Dermis microvascular lymphatic vessel endothelial cell (primary cell): ENCODE measurements around the gene AP1G2. TPM values are rescaled to one million over a fixed set of nuclear protein-coding genes. Genes with fewer than 3 reads are reported as not detected.

Source experiments
- DNase-seq, 2 donors: peaks; one replicate each; pipeline versions ENCODE4 v3.0.0 to v3.0.0-alpha.2; 2010; ENCODE audit warnings: low read depth in 2 of 2
- total RNA-seq: library from RNA; depleted of rRNA; stranded (reverse); fragments of >200 nt; gene quantifications from 2 replicates; pipeline ENCODE4 v1.2.1, GENCODE V29; 2014

AP1G2 gene
- total RNA-seq, 1 donor from 2014 or later: 20.4 TPM

DNA sequence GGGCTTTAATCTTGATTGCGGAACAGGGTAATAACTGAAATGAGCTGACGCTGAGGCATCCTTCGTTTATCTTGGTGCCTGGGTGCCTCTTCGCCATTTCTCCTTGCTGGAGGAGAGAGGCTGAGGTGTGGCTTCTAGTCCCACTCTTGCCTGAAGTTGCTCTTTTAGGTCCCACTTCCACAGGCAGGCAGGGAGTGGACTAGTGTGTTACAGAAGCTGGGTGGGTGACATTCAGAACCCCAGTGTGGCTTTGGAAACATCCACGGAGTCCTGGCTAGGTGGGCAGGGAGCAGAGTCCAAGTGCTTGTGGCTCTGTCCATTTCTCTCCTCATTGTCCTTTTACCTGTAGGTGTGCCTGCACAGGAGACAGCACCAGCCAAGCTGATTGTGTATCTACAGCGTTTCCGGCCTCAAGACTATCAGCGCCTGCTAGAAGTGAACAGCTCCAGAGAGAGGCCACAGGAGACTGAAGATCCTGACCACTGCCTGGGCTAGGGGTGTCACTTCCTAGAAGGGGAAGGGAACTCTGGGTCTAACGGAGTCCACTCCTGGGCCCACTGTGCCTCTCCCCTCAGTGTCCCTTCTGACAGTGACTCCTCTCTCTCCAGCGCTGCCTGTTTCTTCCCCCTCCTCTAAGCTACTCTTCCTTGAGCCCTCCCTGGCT is 9.1 kb downstream of the AP1G2 start:
- no peak for DNase-seq

- no peak for DNase-seq
These were observed 9.6 kb downstream of the AP1G2 start for GRCh38 chr14:23557946-23558345.

DNA sequence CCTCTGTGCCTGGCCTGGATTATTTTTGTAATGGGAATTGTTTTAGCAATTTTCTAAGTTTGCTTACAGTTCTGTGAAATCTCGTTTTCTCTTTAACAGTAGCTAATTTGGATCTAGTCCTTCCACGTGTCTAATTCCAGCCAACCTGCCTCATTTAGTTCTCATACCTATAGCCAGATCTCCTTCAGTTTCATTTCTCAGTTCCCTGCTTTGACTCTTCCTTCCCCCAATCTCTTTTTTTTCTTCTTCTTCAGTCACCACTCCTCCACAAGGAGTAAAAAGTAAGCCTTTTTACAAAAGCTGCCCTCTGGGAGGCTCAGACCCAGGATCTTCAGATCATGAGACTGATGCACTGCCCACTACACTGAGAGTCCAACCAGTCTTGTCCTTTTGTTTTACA is 10.1 kb downstream of the AP1G2 start:
- DNase-seq: no peak

- DNase-seq: no peak
These were observed 10.7 kb downstream of the AP1G2 start for GRCh38 chr14:23556700-23557440.

GRCh38 chr14:23555882-23556699 is 11.5 kb downstream of the AP1G2 start, which contains the start of gene THTPA:
Gene THTPA, plus strand, starts transcription at chr14:23556271. Its CDS starts 487 bp downstream, at chr14:23556758.
- DNase-seq: peak; percentile 73 to 86

GRCh38 chr14:23555533-23555881 is 12.1 kb downstream of the AP1G2 start:
- DNase-seq: no peak

DNA sequence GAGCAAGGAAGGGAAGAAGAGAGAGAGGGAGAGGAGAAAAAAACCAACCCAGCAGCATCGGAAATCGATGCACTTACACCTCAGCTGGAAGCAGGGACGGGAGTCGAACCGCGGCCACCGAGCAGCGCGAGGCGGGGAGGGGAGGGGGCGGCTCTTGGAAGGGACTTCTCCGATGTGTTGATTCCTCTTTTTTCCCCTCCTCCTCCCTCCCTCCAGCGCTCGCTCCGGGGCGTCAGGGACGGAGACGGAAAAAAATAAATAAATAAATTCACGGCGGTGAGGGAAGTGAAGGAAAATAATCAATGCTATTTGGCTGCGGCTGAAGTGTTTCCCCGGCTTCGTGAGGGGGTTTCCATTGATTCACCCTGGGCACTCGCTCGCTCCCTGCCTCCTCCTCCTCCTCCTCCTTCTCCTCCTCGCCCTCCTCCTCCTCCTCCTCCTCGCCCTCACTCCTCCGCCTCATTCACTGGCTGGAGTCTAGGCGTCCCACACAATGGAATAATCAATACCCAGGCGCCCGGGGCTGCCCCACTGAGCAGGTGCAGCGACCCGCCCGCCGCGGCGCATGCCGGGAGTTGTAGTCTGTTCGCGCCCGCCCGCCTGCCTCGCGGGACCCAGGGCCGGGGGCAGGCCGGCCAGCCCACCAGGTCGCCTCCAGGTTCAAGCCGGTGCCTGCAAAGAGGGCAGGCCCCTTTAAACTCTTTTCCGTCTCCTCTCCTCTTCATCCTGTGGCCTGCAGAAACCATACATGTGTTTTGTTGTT is 16.1 kb downstream of the AP1G2 start, which contains the start of gene ZFHX2:
Gene ZFHX2 (minus strand): TSS at position 500 of the 763 bp plus-strand sequence. CDS start 16,440 bp downstream, outside the sequence.
- peak in 1 of 2 donors; percentile 62 for DNase-seq

DNA sequence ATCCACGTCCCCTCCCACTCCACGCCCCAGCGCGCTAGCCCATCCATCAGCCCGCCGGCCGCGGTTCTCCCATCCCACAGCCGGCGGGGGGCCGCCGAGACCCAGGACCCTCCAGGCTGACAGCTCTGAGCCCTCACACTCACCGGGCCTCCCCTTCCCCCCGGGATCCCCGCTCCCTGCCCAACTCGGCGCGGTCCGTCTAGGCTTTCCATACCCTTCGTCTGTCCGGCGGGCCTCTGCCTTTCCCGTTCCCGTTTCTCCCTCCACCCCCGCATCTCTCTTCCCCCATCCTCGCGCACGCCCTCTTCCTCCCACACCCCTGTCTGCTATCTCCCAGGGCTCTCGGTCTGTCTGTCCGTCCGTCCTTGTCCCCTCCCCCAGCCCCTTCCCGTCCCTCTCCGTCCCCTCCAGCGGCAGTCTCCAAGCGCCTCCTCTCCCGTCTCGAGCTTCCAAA is 16.8 kb downstream of the AP1G2 start:
- DNase-seq: no peak

DNA sequence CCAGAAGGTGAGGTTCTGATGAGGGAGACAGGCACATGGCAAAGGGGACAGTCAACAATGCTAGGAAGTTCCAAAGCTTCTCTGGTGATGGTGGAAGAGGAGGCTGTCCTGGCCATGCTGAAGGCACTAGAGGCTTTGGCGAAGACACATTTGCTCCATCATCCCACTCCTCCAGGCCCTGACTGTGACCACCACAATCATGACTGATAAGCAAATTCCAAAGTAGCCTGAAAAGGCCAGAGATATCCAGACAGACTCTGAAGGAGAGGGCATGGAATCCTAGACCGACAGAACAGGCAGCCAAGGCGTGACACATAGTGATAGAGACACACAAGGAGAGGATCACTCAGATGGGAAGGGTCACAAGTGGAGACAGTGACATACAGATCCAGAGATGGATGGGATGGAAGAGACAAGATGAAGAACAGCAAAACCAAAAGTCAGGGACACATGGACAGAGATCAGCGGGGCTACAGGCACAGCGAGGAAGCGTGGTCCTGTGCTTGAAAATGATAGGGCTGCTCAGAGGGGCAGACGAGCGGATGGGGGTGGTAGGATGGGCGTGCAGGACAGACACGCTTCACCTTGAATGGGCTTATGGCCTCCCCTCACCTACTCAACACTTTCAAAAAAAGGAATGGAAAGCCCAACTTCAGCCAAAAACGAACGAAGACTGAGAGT is 17.3 kb downstream of the AP1G2 start:
- no peak for DNase-seq

DNA sequence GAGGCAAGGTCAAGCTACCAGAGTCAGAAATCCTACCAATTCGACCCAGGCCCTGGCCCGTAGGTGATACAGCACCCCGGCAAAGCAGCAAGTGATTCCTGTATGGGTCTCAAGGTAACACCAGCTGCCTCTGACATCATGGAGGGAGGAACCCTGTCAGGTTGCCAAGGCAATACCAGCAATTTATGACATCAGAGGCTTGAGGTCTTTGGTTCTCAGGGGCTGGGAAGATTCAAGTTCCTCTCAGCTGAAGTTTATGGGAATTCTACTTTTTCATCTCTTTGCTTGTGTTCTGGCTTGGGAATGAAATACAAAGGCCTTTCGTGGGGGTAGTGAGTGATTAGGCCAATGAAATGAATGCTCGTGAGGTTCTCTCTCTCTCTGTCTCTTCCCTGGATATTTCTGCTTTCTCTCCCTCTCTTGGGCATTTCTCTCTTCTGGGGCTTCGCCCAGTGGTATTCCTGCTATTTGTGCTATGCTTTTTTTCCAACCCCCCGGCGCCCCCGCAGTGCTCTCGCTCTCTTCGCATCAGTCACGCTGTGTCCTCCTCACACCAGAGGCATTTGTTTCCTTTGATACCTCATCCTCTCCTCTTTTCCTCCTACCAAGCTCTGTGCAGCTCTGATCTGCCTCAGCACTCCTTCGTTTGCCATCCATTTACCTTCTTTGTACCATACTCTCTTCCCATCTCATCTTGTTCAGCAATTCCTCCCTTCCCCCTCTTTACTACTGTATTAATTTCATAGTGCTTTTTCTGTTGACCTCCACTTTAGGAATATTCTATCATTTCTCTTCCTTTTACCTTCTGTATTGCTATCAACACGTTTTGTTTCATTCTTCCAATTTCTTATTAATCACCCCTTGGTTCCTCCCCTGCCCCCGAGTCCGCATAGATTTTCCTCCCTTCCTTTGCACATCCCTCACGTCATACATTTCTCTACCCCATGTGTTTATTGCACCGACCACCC is 19.0 kb downstream of the AP1G2 start:
- DNase-seq: no peak

- DNase-seq: no peak
These were observed 19.7 kb downstream of the AP1G2 start for GRCh38 chr14:23547924-23548323.

- no peak for DNase-seq
These were observed 21.0 kb downstream of the AP1G2 start for GRCh38 chr14:23546450-23547035.

DNA sequence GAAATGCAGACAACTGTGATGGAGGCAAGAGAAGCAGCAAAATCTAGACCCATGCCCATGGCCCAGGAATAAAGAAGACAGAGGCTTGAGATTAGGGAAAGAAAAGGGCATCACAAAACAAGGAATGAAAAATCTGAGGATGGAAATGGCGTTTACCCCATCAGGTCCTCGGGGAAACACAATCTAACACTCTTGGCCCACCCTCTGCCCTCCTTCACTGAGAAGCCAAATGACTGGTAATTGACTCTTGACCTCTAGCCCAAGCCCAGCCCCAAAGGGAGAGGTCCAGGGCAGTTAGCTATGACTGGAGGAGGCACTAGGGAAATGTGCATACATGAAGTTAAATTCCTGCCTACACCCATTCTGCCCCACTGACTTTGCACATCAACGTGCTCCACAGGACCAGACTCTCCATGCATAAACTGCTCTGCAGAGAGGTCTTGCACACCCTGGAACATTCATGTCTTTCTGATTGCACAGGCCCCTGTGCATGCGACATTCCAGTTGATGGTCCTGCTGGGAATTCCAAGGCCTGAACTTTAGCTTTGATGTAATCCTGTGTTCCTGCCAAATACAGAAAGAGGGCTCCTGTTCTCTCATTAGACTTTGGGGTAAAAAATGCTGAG is 21.7 kb downstream of the AP1G2 start:
- DNase-seq: no peak

DNA sequence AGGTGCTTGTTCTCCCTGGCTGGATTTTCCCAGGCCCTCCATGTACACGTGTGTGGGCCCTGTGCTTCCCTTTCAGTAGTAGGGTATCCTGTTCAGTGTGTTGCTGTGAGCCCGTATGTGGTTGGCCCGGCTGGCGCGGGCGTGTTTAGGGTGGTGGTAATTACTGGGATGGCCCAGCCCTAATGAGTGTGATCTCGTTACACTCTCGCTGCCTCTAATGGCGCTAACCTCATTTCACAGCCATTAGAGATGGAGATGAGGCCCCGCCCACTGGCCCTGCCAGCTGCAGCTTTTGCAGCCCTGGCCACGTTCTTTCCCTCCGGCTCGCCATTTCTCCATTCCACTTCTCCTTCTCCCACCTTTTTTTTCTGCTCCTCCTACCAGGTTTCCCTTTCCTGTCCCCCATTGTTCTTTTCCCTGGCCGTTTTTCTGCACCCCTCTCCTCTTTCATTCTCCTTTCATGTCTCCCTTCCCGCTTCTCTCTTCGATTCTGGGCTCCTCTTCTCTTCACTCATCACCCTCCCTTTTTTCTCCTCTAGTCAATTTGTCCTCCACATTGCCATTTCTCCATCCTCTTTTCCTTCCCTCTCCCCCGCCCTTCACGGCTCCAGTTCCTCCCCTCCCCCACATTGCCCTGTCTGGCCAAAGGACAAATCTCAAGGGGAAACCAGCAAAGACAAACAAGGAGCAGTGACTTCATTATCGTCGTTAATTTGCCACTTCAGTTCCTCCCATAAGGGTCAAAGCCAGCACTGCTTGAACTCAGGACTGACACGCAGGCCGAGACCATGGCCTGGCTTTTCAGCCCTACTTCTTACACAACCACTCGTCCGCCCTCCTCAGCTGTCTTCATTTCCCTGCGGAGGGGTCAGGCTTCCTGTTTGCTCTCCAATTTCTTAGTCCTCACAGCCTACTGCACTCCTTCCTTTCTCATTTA is 22.8 kb downstream of the AP1G2 start:
- DNase-seq: no peak

DNA sequence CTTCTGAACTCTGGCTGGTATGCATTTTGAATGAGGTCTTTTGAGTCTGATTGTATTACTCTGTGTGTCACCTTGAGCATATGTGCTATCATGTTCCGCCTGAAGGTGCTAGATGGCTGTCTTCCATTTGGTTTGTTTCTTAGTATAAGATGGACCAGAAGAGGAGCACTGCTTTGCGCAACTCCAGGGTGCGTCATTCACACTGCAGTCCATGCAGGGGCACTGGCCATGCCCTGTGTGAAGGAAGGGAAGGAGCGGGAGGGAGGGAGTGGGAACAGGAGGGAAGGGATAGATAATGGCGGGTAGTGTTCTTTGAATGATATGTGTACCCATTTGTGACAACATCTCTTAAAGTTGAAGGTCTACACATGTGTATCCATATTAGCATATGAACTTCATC is 24.2 kb downstream of the AP1G2 start:
- no peak for DNase-seq

GRCh38 chr14:23542261-23542660 is 25.3 kb downstream of the AP1G2 start:
- no peak for DNase-seq

DNA sequence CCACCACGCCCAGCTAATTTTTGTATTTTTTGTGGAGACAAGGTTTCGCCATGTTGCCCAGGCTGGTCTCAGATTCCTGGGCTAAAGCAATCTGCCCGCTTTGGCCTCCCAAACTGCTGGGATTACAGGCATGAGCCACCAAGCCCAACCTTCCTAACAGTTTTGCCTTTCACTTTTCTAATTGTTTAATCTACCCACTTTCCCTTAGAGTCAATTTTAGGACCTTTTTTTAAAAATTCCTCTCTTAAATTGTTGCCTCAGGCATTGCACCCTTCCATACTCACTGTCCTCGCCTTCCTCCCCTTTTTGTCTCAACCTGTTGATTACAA is 27.5 kb downstream of the AP1G2 start:
- no peak for DNase-seq
